Upper lobe of left lung (tissue), 6 donors: ENCODE measurements around the gene GTF2H3. TPM values are rescaled to one million over a fixed set of nuclear protein-coding genes. Genes with fewer than 3 reads are reported as not detected.

Source experiments
- ATAC-seq, 2 donors: fragments of 200-7000 bp; cut with Tn5 transposase; one replicate each; pipeline ENCODE4 v1.9.1; 2022; ENCODE audit warnings: mild to moderate bottlenecking in 2 of 2, moderate library complexity in 2 of 2; ENCODE audit not compliant: low FRiP score in 2 of 2
- DNase-seq, 2 donors: peaks; one replicate each; pipeline ENCODE4 v3.0.0-alpha.2; 2019 to 2020
- H3K27ac ChIP-seq, 4 donors: fragments of 200-600 bp; sonication (generic); one replicate each; pipeline ENCODE4 v1.5.1; 2016 to 2019
- H3K27me3 ChIP-seq, 4 donors: fragments of 200-600 bp; sonication (generic); one replicate each; pipeline ENCODE4 v1.5.1; 2017 to 2019
- H3K36me3 ChIP-seq, 4 donors: fragments of 200-600 bp; sonication (generic); one replicate each; pipeline ENCODE4 v1.5.1; 2016 to 2019
- H3K4me1 ChIP-seq, 4 donors: fragments of 200-600 bp; sonication (generic); one replicate each; pipeline ENCODE4 v1.5.1; 2018 to 2019
- H3K4me3 ChIP-seq, 4 donors: fragments of 200-600 bp; sonication (generic); one replicate each; pipeline ENCODE4 v1.5.1; 2017 to 2019; ENCODE audit warnings: mild to moderate bottlenecking in 2 of 4, moderate library complexity in 1 of 4
- H3K9me3 ChIP-seq, 4 donors: fragments of 200-600 bp; sonication (generic); one replicate each; pipeline ENCODE4 v1.5.1; 2018 to 2019
- EP300 ChIP-seq, 4 donors: sonication (generic); formaldehyde crosslinking; IDR thresholded peaks; one replicate each; pipeline ENCODE4 v1.5.1; 2017; ENCODE audit warnings: antibody characterized with exemption in 4 of 4, control low read depth in 2 of 4
- POLR2A ChIP-seq, 4 donors: fragments of 450-650 bp; IDR thresholded peaks; one replicate each; pipeline ENCODE4 v1.5.1; 2016 to 2017; ENCODE audit warnings: antibody characterized with exemption in 4 of 4, mild to moderate bottlenecking in 2 of 4
- POLR2AphosphoS5 ChIP-seq, 2 donors: sonication (generic); formaldehyde crosslinking; IDR thresholded peaks; one replicate each; pipeline ENCODE4 v1.5.1; 2017; ENCODE audit warnings: antibody characterized with exemption in 2 of 2
- WGBS, 2 donors: methylation state at CpG; one replicate each; pipeline ENCODE4 v1.1.5; 2017 to 2018; 5-methylcytosine and 5-hydroxymethylcytosine counted together
- total RNA-seq, 6 donors: library from RNA; depleted of rRNA in 4 of 6; stranded (reverse); fragments of >200 nt in 4 of 6; gene quantifications; one replicate each; pipeline versions ENCODE4 v1.1.0 to v1.2.1, GENCODE V29; 2016 to 2021
- TF ChIP-seq, protein P1 (sequence below), 6 experiments: fragments of 450-650 bp in 4 of 6; fragments of 200-600 bp in 2 of 6; sonication (generic) in 2 of 6; IDR thresholded peaks; one replicate each; pipeline ENCODE4 v1.5.1; 2016 to 2019; ENCODE audit warnings: antibody characterized with exemption in 6 of 6
- donor health status: DM: no; HTN: no; CAD: no; lungs with moderate emphysema.
- donor health status: DM: no; HTN: yes; CAD: no; lungs with severe emphysema.

The GTF2H3 gene
- total RNA-seq, 6 donors from 2014 or later: 9.8 to 22.3 (median 16.8) TPM

DNA sequence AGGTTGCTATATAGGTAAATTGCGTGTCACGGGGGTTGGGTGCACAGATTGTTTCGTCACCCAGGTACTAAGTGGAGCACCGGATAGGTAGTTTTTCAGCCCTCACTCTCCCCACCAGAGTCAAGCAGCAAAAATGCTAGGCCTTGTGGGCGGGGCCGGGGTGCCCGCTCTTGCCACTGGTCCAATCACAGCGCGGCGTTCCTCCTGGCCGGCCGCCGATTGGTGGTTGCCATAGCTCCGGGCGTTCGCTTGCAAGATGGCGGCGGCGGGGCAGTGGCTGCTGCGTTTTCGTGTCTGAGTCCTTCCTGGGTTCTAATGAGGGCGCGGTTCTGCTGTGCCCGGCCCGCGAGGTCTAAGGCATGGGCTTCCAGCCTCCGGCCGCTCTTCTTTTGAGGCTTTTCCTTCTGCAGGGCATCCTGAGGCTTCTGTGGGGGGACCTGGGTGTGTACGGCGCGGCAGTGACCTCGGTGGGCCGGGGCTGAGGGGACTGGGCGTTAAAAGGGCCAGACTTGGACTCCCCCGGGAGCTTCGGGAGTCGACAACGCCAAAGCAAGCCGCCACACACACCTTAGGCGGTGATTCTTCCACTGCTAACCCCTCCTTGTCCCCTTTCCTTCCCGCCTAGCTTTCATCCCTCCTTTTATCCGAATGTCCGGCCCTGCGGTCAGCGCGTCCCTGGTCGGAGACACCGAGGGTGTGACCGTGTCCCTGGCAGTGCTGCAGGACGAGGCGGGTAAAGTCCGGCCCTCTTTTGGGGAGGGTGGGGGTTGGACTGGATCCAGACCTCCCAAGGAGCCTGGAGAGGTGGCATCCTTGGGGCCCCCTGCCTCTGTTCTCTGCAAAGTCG, 37.5 kb downstream of the GTF2H3 start, which contains the start of gene TCTN2:
TCTN2 (plus strand) TSS at position 232 of the 847 bp plus-strand sequence; CDS start at position 360, 128 bp downstream.
- DNase-seq: peak; percentile 96 to 99
- H3K9me3 ChIP-seq: no peaks in the 10 kb centered on the region
- no peaks in the 10 kb centered on the region for H3K27me3 ChIP-seq
- ATAC-seq: peak; percentile 97 to 100
- peak within 1 kb of the TSS in 3 of 4 donors; percentile 50 to 63 (median 63) for H3K27ac ChIP-seq
- H3K4me3 ChIP-seq: peak within 1 kb of the TSS; percentile 73 to 97 (median 84)
- H3K4me1 ChIP-seq: peaks cover 8 to 13% (median 10%) of the 10 kb centered on the region in 4 donors
- H3K36me3 ChIP-seq: peaks cover 0 to 15% (median 10%) of the 10 kb centered on the region in 4 donors
- WGBS, 2 donors: 2 to 4% methylated on average over 23 to 47 of the region's 53 CpGs
- TF ChIP-seq POLR2A (IDR thresholded peaks at IDR 0.05) (peak in 3 of 4 donors; percentile 19 to 53 (median 33)), POLR2AphosphoS5 (IDR thresholded peaks at IDR 0.05) (peak in 1 of 2 donors; percentile 41)
- TF ChIP-seq, protein P1, sequence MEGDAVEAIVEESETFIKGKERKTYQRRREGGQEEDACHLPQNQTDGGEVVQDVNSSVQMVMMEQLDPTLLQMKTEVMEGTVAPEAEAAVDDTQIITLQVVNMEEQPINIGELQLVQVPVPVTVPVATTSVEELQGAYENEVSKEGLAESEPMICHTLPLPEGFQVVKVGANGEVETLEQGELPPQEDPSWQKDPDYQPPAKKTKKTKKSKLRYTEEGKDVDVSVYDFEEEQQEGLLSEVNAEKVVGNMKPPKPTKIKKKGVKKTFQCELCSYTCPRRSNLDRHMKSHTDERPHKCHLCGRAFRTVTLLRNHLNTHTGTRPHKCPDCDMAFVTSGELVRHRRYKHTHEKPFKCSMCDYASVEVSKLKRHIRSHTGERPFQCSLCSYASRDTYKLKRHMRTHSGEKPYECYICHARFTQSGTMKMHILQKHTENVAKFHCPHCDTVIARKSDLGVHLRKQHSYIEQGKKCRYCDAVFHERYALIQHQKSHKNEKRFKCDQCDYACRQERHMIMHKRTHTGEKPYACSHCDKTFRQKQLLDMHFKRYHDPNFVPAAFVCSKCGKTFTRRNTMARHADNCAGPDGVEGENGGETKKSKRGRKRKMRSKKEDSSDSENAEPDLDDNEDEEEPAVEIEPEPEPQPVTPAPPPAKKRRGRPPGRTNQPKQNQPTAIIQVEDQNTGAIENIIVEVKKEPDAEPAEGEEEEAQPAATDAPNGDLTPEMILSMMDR (IDR thresholded peaks at IDR 0.05): no peak

- ATAC-seq (no peak), DNase-seq (no peak)
- Histone ChIP-seq H3K4me3 (peak overlapping the region in 3 of 4 donors; percentile 73 to 97 (median 89)), H3K9me3 (no peaks in the 10 kb centered on the region), H3K27me3 (no peaks in the 10 kb centered on the region), H3K27ac (peak overlapping the region in 1 of 4 donors; percentile 63), H3K36me3 (peaks cover 0 to 16% (median 10%) of the 10 kb centered on the region in 4 donors), H3K4me1 (peaks cover 8 to 13% (median 10%) of the 10 kb centered on the region in 4 donors)
- WGBS, 2 donors: 61 to 70% methylated on average over 6 of the region's 6 CpGs
- TF ChIP-seq POLR2AphosphoS5 (IDR thresholded peaks at IDR 0.05): no peak
These were observed 38.2 kb downstream of the GTF2H3 start for GRCh38 chr12:123671876-123672275.

DNA sequence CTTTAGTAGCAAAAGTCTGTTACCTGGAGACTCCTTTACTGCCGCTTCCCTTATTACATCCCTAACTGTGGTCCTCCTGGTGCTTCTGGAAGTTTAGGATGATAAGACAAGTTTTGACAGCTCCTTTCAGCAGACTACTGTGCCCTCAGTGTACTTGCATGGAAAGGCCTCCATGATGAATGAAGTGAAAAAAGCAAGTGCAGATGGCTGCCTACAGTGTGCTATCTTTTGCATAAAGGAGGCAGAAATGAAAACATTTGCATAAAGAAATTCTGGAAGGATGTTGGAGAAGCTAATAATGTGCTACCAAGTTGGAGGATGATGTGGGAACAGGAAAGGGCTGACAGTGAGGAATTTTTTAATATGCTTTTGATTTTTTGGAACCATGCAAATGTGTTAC, 41.8 kb downstream of the GTF2H3 start:
- TF ChIP-seq EP300 (IDR thresholded peaks at IDR 0.05) (no peak), POLR2A (IDR thresholded peaks at IDR 0.05) (no peak), POLR2AphosphoS5 (IDR thresholded peaks at IDR 0.05) (no peak)
- TF ChIP-seq, protein P1 (IDR thresholded peaks at IDR 0.05): no peak
- H3K27me3 ChIP-seq: no peaks in the 10 kb centered on the region
- WGBS, 2 donors: 100% methylated on average over 1 of the region's 1 CpG
- H3K27ac ChIP-seq: no peak overlapping the region
- H3K4me3 ChIP-seq: no peak overlapping the region
- H3K4me1 ChIP-seq: peaks cover 8 to 13% (median 9%) of the 10 kb centered on the region in 4 donors
- peaks cover 0 to 31% (median 11%) of the 10 kb centered on the region in 4 donors for H3K36me3 ChIP-seq
- no peak for DNase-seq
- no peaks in the 10 kb centered on the region for H3K9me3 ChIP-seq
- ATAC-seq: no peak

- WGBS, 2 donors: 83 to 85% methylated on average over 9 of the region's 9 CpGs
- Histone ChIP-seq H3K4me1 (peaks cover 3 to 7% (median 4%) of the 10 kb centered on the region in 4 donors), H3K9me3 (no peaks in the 10 kb centered on the region), H3K4me3 (no peak overlapping the region), H3K27ac (no peak overlapping the region), H3K27me3 (no peaks in the 10 kb centered on the region), H3K36me3 (peaks cover 0 to 41% (median 16%) of the 10 kb centered on the region in 4 donors)
- TF ChIP-seq EP300 (IDR thresholded peaks at IDR 0.05) (no peak), POLR2A (IDR thresholded peaks at IDR 0.05) (no peak), POLR2AphosphoS5 (IDR thresholded peaks at IDR 0.05) (no peak)
- TF ChIP-seq, protein P1 (IDR thresholded peaks at IDR 0.05): no peak
- DNase-seq: no peak
- ATAC-seq: no peak
These were observed 43.1 kb downstream of the GTF2H3 start for GRCh38 chr12:123676616-123677320.

- 97% methylated on average over 10 of the region's 10 CpGs for WGBS, 2 donors
These were observed 45.4 kb downstream of the GTF2H3 start for GRCh38 chr12:123678981-123679380.

More at GRCh38 chr12:123678981-123679380, 45.4 kb downstream of the GTF2H3 start:
- Histone ChIP-seq H3K4me3 (no peak overlapping the region), H3K4me1 (no peaks in the 10 kb centered on the region), H3K27ac (no peak overlapping the region), H3K27me3 (no peaks in the 10 kb centered on the region), H3K9me3 (no peaks in the 10 kb centered on the region), H3K36me3 (peaks cover 0 to 39% (median 14%) of the 10 kb centered on the region in 4 donors)
- no peak for ATAC-seq
- DNase-seq: no peak
- TF ChIP-seq POLR2A (IDR thresholded peaks at IDR 0.05): no peak
- no peak for TF ChIP-seq POLR2AphosphoS5 (IDR thresholded peaks at IDR 0.05)
- TF ChIP-seq EP300 (IDR thresholded peaks at IDR 0.05): no peak
- TF ChIP-seq, protein P1 (IDR thresholded peaks at IDR 0.05): no peak
